H9 (cell line): ENCODE data around the gene CLK2. TPM values are rescaled to one million over a fixed set of nuclear protein-coding genes. Genes with fewer than 3 reads are reported as not detected.

ENCODE experiments used
- DNase-seq: peaks from one replicate; pipeline ENCODE4 v3.0.0-alpha.2; 2017
- H2AFZ ChIP-seq: one replicate; pipeline ENCODE4 v1.6.1; 2013; ENCODE audit warnings: mild to moderate bottlenecking, low read length, control low read depth, moderate library complexity
- H2AK5ac ChIP-seq: 2 replicates; pipeline ENCODE4 v1.6.1; 2013; ENCODE audit warnings: low read length, control low read depth, mixed read lengths; ENCODE audit not compliant: insufficient read length
- H2BK120ac ChIP-seq: one replicate; pipeline ENCODE4 v1.6.1; 2013; ENCODE audit warnings: low read depth, mild to moderate bottlenecking, low read length, control low read depth, inconsistent platforms; ENCODE audit not compliant: poor library complexity, severe bottlenecking
- H2BK12ac ChIP-seq: 2 replicates; pipeline ENCODE4 v1.6.1; 2013; ENCODE audit warnings: low read length, control low read depth, mixed read lengths, low read depth; ENCODE audit not compliant: insufficient read length
- H2BK15ac ChIP-seq: 2 replicates; pipeline ENCODE4 v1.6.1; 2013; ENCODE audit warnings: low read depth, low read length, control low read depth
- H2BK20ac ChIP-seq: one replicate; pipeline ENCODE4 v1.6.1; 2013; ENCODE audit warnings: low read depth, mild to moderate bottlenecking, low read length, control low read depth, inconsistent platforms; ENCODE audit not compliant: poor library complexity, severe bottlenecking
- H2BK5ac ChIP-seq: 2 replicates; pipeline ENCODE4 v1.6.1; 2013; ENCODE audit warnings: low read length, control low read depth, mixed read lengths; ENCODE audit not compliant: insufficient read length
- H3K14ac ChIP-seq: 2 replicates; pipeline ENCODE4 v1.6.1; 2013; ENCODE audit warnings: low read length, control low read depth; ENCODE audit not compliant: insufficient read depth
- H3K18ac ChIP-seq: 2 replicates; pipeline ENCODE4 v1.6.1; 2013; ENCODE audit warnings: low read depth, mild to moderate bottlenecking, mixed read lengths, low read length, control low read depth; ENCODE audit not compliant: insufficient read length
- H3K23ac ChIP-seq: 2 replicates; pipeline ENCODE4 v1.6.1; 2013; ENCODE audit warnings: low read length, control low read depth, mixed read lengths, low read depth; ENCODE audit not compliant: insufficient read length
- H3K23me2 ChIP-seq: 2 replicates; pipeline ENCODE4 v1.6.1; 2013; ENCODE audit warnings: low read depth, mild to moderate bottlenecking, mixed read lengths, low read length, control low read depth; ENCODE audit not compliant: insufficient read length, poor library complexity, severe bottlenecking
- H3K27ac ChIP-seq: 2 replicates; pipeline ENCODE4 v1.5.1; 2013; ENCODE audit warnings: low read length, control low read depth, mixed read lengths, low read depth; ENCODE audit not compliant: insufficient read length
- H3K27me3 ChIP-seq: 2 replicates; pipeline ENCODE4 v1.6.1; 2013; ENCODE audit warnings: low read length, control low read depth, inconsistent platforms; ENCODE audit not compliant: insufficient read depth
- H3K4ac ChIP-seq: 2 replicates; pipeline ENCODE4 v1.6.1; 2013; ENCODE audit warnings: low read depth, mild to moderate bottlenecking, control low read depth, inconsistent platforms, low read length, moderate library complexity
- H3K4me1 ChIP-seq: 2 replicates; pipeline ENCODE4 v1.6.1; 2013; ENCODE audit warnings: low read length, control low read depth, inconsistent platforms; ENCODE audit not compliant: insufficient read depth
- H3K4me2 ChIP-seq: 2 replicates; pipeline ENCODE4 v1.6.1; 2013; ENCODE audit warnings: low read length, control low read depth, mixed read lengths; ENCODE audit not compliant: insufficient read length, insufficient read depth
- H3K56ac ChIP-seq: 2 replicates; pipeline ENCODE4 v1.6.1; 2013; ENCODE audit warnings: low read depth, mild to moderate bottlenecking, mixed read lengths, low read length, control low read depth; ENCODE audit not compliant: insufficient read length
- H3K79me1 ChIP-seq: 2 replicates; pipeline ENCODE4 v1.6.1; 2013; ENCODE audit warnings: low read depth, mild to moderate bottlenecking, moderate library complexity, low read length, control low read depth, inconsistent platforms; ENCODE audit not compliant: insufficient read depth, poor library complexity, severe bottlenecking
- H3K79me2 ChIP-seq: 2 replicates; pipeline ENCODE4 v1.6.1; 2013; ENCODE audit warnings: low read length, control low read depth, inconsistent platforms; ENCODE audit not compliant: insufficient read depth
- H3K9ac ChIP-seq: 2 replicates; pipeline ENCODE4 v1.6.1; 2013; ENCODE audit warnings: low read length, control low read depth, mixed read lengths; ENCODE audit not compliant: insufficient read length; ENCODE audit errors: extremely low read depth
- H3K9me3 ChIP-seq: one replicate; pipeline ENCODE4 v1.6.1; 2013; ENCODE audit warnings: low read depth, low read length, inconsistent platforms; ENCODE audit not compliant: control insufficient read depth
- H3T11ph ChIP-seq: one replicate; pipeline ENCODE4 v1.6.1; 2013; ENCODE audit warnings: mild to moderate bottlenecking, low read length, control low read depth, inconsistent platforms
- H4K20me1 ChIP-seq: one replicate; pipeline ENCODE4 v1.6.1; 2013; ENCODE audit not compliant: control insufficient read depth, insufficient read length, insufficient read depth
- H4K5ac ChIP-seq: 2 replicates; pipeline ENCODE4 v1.6.1; 2013; ENCODE audit warnings: low read depth, mild to moderate bottlenecking, mixed read lengths, low read length, control low read depth; ENCODE audit not compliant: insufficient read length
- H4K8ac ChIP-seq: replicated peaks from 2 replicates; pipeline ENCODE4 v1.6.1; 2013; ENCODE audit warnings: low read length, control low read depth, mixed read lengths, low read depth; ENCODE audit not compliant: insufficient read length
- H4K91ac ChIP-seq: 2 replicates; pipeline ENCODE4 v1.6.1; 2013; ENCODE audit warnings: low read depth, mild to moderate bottlenecking, moderate library complexity, mixed read lengths, low read length, control low read depth; ENCODE audit not compliant: insufficient read length
- H3K27ac Mint-ChIP-seq, 3 experiments: 2 replicates in 2 of 3; 3 replicates in 1 of 3; pipeline ENCODE4 v1.8.0; 2020 to 2021; ENCODE audit warnings: mixed read lengths in 3 of 3, mild to moderate bottlenecking in 1 of 3, moderate library complexity in 1 of 3
- H3K27me3 Mint-ChIP-seq: 2 replicates; pipeline ENCODE4 v1.8.0; 2021; ENCODE audit warnings: low read depth, mild to moderate bottlenecking, moderate library complexity, mixed read lengths
- H3K36me3 Mint-ChIP-seq, 3 experiments: 2 replicates in 2 of 3; 3 replicates in 1 of 3; pipeline ENCODE4 v1.8.0; 2020 to 2021; ENCODE audit warnings: low read depth in 3 of 3, mixed read lengths in 3 of 3; ENCODE audit not compliant: insufficient read depth in 1 of 3
- H3K4me1 Mint-ChIP-seq, 2 experiments: 2 replicates each; pipeline ENCODE4 v1.8.0; 2020; ENCODE audit warnings: mixed read lengths in 2 of 2
- H3K4me3 Mint-ChIP-seq, 2 experiments: 2 replicates in 1 of 2; 3 replicates in 1 of 2; pipeline ENCODE4 v1.8.0; 2020 to 2021; ENCODE audit warnings: mild to moderate bottlenecking in 2 of 2, mixed read lengths in 2 of 2, moderate library complexity in 1 of 2
- H3K9me3 Mint-ChIP-seq, 2 experiments: 2 replicates in 1 of 2; 3 replicates in 1 of 2; pipeline ENCODE4 v1.8.0; 2020; ENCODE audit warnings: mild to moderate bottlenecking in 2 of 2, mixed read lengths in 2 of 2, moderate library complexity in 1 of 2
- WGBS: extraction: QIAGEN DNeasy Blood & Tissue Kit; methylation state at CpG from one replicate; pipeline ENCODE4 v1.1.7; 2013; ENCODE audit warnings: missing lambda C conversion rate, low lambda C conversion rate, mixed read lengths; ENCODE audit not compliant: insufficient read length; ENCODE audit errors: extremely low coverage; 5-methylcytosine and 5-hydroxymethylcytosine counted together
- total RNA-seq: library from RNA; stranded (reverse); gene quantifications from 2 replicates; pipeline ENCODE4 v1.2.1, GENCODE V29; 2021
- TF ChIP-seq, protein P1 (sequence below): fragments of 200-600 bp; sonication (generic); conservative IDR thresholded peaks from 3 replicates; pipeline ENCODE4 v1.8.0; 2021; ENCODE audit warnings: antibody characterized with exemption, mild to moderate bottlenecking

Gene CLK2
- total RNA-seq, 1 experiment from 2014 or later: 77.5 TPM

DNA sequence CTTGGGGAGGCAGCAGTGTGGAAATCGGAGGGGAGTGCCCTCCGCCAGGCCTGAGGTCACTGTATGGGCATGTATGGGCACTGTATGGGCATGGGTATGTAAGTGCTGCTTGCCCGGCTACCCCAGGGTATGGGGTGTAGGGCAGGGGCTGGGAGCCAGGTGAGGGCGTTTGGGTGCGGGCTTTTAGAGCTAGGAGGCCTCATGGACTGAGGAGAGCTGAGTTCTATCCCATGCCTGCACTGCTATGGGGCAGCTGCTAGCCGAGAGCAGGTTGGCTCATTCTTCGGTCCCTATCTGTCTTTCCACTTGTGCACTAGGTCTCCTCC lies 22.6 kb upstream of the CLK2 start:
- Histone ChIP-seq H2BK12ac (no peak overlapping the region), H3K9ac (no peak overlapping the region), H2BK5ac (no peak overlapping the region), H3T11ph (no peak overlapping the region), H3K27me3 (no peaks in the 10 kb centered on the region; the same call in 1 of the 2 replicates), H3K14ac (no peak overlapping the region), H3K79me1 (no peaks in the 10 kb centered on the region), H2BK15ac (no peak overlapping the region), H2BK20ac (no peak overlapping the region), H2AK5ac (no peak overlapping the region), H3K23ac (no peak overlapping the region), H4K8ac (no peak overlapping the region), H3K4me1 (no peaks in the 10 kb centered on the region; the same call in 1 of the 2 replicates), H2AFZ (no peak overlapping the region), H3K9me3 (no peaks in the 10 kb centered on the region), H4K20me1 (no peaks in the 10 kb centered on the region), H3K79me2 (no peaks in the 10 kb centered on the region), H3K56ac (no peak overlapping the region), H3K4ac (no peak overlapping the region), H3K23me2 (peaks cover 12% of the 10 kb centered on the region), H3K4me2 (peak overlapping the region; percentile 67), H4K5ac (no peak overlapping the region), H4K91ac (no peak overlapping the region), H3K18ac (no peak overlapping the region), H2BK120ac (no peak overlapping the region), H3K27ac (no peak overlapping the region)
- no peak overlapping the region; a peak in 1 of 7 replicates for H3K27ac Mint-ChIP-seq
- H3K9me3 Mint-ChIP-seq: no peaks in the 10 kb centered on the region; a peak in 1 of 5 replicates
- TF ChIP-seq, protein P1, sequence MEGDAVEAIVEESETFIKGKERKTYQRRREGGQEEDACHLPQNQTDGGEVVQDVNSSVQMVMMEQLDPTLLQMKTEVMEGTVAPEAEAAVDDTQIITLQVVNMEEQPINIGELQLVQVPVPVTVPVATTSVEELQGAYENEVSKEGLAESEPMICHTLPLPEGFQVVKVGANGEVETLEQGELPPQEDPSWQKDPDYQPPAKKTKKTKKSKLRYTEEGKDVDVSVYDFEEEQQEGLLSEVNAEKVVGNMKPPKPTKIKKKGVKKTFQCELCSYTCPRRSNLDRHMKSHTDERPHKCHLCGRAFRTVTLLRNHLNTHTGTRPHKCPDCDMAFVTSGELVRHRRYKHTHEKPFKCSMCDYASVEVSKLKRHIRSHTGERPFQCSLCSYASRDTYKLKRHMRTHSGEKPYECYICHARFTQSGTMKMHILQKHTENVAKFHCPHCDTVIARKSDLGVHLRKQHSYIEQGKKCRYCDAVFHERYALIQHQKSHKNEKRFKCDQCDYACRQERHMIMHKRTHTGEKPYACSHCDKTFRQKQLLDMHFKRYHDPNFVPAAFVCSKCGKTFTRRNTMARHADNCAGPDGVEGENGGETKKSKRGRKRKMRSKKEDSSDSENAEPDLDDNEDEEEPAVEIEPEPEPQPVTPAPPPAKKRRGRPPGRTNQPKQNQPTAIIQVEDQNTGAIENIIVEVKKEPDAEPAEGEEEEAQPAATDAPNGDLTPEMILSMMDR: no peak
- H3K4me3 Mint-ChIP-seq: peak overlapping the region; percentile 17 to 74; a peak in 3 of 5 replicates
- WGBS: no CpG with 5 or more reads among the region's 7 CpGs
- peaks cover 18% of the 10 kb centered on the region for H3K27me3 Mint-ChIP-seq
- no peak for DNase-seq
- H3K36me3 Mint-ChIP-seq: no peaks in the 10 kb centered on the region
- H3K4me1 Mint-ChIP-seq: peaks cover 12 to 23% of the 10 kb centered on the region in 2 experiments
